Left hindlimb (tissue), 1 donor: ENCODE measurements around the gene CPXM2.
"Not testable (repeated sequence)": the region's sequence is repeated elsewhere in the genome, so short reads cannot be mapped to it uniquely, and the experiment has no call there.

Experiments used
- DNase-seq: peaks from one replicate; pipeline ENCODE4 v3.0.0-alpha.2; 2018

The CPXM2 gene

DNA sequence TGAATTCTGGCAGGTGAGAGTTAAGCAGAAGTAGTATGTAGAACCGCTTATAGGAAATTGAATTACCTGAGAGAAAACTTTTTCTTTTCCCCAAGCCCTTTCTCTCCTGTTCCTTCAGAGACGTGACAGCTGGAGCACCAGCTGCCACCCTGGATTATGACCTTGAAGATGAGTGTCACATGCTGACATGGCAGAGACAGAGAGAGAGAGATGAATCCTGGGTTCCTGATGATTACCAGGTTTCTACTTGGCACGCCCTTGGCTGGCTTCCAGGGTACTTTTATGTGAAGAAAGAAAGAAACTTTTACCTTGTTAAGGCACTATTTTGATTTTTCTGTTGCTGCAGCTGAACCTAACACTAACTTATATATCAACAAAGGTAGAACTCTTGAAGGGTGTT, 125.6 kb downstream of the CPXM2 start:
- DNase-seq, result no peak

- DNase-seq, result no peak
These were observed 129.9 kb downstream of the CPXM2 start for GRCh38 chr10:123761666-123762230.

DNA sequence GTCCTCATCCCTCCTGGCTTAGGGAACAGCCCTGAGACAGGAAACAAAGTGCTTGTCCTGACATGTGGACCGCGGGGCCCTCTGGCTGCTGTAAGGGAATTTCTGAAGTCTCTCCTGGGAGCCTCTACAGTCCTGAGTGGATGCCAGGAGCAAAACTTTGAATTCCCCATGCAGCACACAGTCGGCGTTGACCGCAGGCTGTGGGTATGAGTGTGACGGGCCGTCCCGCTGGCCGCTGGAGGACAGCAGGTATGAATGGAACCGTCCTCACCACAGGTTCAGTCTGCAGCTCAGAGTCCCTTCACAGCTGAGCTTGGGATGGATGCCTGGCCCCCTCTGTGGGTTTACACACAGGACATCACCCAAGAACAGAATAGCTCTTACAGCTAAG, 130.6 kb downstream of the CPXM2 start:
- DNase-seq, result no peak

DNA sequence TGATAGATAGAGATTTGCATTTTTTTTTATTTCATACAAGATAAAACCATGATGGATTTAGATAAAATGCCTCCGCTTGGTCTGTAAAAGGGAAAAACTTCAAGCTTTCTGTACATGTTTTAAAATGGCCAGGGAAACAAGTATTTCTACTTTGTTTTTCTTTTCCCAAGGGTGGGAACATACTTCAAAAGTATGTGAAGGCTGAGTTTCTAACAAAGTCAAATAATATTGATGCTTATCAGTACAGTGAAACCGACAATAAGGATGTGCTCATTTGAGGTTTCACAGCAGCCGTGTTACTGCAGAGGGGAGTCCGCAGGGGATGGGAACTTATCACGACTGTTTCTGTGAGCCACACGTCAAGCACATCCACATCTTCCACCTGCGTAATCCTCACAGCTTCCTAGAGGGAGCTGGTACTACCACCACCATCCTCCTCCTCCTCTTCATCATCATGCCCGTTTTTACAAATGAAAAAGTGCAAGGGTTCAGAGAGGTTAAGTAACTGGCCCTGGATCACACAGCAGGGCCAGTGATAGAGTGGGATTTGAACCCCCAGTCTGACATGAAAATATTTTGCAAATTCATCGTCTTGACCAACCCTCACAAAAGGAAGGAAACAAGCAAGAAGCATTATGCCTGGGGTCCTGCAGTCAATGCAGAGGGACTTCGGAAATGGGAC, 131.1 kb downstream of the CPXM2 start:
- no peak for DNase-seq

- no peak for DNase-seq
These were observed 132.0 kb downstream of the CPXM2 start for GRCh38 chr10:123759501-123760031.

GRCh38 chr10:123759041-123759440, 132.6 kb downstream of the CPXM2 start:
- no peak for DNase-seq

DNA sequence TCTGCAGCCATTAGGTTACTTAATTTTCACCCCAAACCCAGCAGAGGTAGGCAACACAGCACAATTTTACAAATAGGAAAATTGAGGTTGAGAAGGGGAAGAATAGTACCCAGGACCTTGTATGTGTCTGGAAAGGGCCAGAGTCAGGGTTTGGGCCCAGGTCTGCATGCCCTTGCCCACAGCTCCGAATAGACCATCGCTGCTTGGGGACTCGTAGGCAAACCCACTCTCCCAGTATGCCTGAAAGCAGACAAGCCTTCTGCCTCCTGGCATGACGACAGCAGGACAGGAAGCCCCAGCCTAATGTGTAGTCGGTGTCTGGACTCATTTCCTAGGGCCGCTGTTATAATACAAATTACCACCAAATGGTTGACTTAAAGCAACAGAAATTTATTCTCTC, 133.8 kb downstream of the CPXM2 start:
- DNase-seq, result no peak

DNA sequence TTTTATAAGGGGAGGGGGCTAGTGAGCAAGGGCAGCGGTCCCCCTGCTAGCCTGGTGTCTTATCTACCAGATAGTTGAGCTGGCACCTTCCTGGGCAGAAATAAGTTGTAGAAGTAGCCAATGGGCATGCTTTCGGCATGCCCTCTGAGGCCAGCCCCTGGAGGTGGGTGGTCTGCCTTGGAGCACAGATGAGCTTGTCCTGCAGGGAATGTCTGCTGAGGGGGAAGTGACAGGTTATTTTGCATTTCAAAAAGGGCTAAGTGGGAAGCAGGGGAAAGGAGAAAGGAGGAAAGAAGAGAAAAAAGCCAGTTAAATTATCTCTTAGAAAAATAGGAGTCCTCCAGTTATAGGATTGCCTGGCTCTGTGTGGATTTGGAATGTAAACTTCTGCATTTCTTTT, 136.5 kb downstream of the CPXM2 start:
- no peak for DNase-seq

DNA sequence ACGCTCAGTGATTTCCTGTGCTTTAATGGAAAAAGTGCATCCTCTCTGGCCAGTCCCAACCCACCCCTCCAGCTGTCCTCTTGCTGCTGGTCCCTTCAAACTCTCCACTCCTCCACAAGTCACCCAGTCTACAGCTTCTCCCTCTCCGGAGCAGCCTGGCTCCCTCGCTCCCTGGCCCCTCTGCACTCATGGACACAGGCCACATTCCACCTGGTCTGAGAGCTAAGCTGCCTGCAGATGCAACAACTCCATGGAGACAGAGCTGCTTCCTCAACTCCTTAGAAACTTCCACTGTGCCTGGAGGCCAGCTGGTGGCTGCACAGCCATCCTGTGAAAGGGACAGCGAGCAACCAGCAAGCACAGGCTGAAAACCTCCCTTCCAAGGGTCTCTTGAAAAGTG, 137.5 kb downstream of the CPXM2 start:
- no peak for DNase-seq

- no peak for DNase-seq
These were observed 140.1 kb downstream of the CPXM2 start for GRCh38 chr10:123751342-123752134.

- no peak for DNase-seq
These were observed 140.7 kb downstream of the CPXM2 start for GRCh38 chr10:123750901-123751300.

GRCh38 chr10:123748711-123749110, 142.9 kb downstream of the CPXM2 start:
- no peak for DNase-seq

GRCh38 chr10:123747426-123747825, 144.2 kb downstream of the CPXM2 start:
- no peak for DNase-seq

DNA sequence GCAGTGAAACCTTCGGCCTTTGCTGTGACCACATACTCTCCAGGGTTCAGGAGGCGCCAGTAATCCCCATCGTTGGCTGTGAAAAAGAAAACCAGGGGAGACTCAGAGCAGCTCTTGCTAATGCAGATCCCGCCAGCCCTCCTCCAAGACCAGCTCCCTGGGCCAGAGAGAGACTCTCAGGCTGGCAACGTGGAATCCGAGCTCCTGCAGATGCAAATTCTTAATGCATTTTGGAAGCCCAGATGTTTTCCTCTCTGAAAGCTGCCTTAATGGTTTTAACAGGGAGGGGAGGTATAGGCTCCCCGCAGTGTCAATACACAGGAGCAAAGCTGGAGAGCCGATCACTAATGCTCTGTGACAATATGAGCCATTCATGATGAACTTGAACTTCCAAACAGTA, 144.7 kb downstream of the CPXM2 start:
- no peak for DNase-seq

- no peak for DNase-seq
These were observed 145.1 kb downstream of the CPXM2 start for GRCh38 chr10:123746520-123746919.

DNA sequence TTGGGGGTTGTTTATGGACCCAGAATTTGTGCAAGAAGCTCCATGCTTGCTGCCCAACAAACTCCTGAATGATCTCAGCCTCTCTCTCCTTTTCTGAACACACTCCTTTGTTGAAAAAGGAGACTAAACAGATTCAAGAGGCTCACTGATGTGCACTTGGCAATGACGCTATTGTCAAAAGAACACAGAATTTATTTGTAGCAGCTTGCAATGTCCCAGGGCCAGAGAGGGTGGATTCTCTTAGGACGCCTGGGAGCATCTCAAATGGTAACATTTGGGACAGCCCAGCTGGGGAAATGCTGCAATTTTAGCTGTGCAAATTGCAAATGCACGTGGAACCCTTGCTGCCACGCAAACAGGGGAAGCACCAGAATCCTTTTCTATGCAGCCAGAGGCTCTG, 145.5 kb downstream of the CPXM2 start:
- no peak for DNase-seq

GRCh38 chr10:123744224-123744536, 147.4 kb downstream of the CPXM2 start:
- DNase-seq, result no peak

GRCh38 chr10:123743441-123744223, 148.0 kb downstream of the CPXM2 start:
- no peak for DNase-seq

DNA sequence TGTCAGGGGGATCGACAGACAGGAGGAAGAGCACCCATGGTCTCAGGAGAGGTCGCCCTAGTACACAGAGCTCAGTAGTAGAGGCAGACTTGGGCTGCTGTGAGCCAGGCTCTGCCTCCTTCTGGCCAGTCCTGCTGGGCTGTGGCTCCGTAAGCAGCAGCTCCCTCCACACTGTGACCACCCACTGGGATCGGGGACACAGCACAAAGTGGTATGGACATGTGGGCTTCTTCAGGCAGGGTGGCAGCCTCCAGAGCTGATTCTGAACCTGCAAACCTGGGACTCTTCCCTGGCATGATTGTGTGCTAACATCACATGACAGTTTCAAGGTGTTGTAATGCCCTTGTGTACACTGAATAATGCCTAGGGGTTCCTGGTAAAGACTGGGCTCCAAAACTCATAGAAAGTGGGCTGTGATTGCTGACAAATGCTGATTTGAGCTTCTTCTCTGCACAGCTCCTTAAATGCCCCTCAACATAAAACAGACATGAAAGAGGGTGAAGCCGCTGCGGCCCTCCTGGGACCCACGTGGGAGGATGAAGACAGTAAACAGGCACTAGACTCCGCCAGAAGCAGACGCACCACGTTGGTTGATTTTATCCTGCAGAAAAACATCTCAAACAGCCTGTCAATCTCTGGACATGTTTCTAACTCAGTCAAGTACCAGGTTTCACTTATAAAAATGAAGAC, 148.7 kb downstream of the CPXM2 start:
- no peak for DNase-seq

DNA sequence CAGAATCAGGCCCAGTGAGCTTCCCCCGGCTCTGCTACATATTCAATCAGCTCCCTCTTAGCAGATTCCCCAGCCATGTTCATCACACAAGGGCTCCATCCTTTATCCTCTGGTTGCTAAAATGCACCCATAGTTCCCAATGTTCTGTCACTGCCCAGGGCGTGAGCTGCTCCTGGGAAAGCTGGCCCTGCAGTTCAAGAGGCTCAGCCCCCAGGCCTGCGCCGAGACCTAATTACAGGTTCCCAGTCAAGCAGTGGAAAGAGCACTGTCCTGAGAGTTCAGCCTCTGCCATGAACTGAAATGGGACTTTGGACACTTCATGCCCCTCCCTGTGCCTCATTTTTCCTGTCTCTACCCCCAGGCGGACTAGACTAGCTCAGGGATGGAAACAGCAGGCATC, 149.9 kb downstream of the CPXM2 start:
- DNase-seq, result no peak

DNA sequence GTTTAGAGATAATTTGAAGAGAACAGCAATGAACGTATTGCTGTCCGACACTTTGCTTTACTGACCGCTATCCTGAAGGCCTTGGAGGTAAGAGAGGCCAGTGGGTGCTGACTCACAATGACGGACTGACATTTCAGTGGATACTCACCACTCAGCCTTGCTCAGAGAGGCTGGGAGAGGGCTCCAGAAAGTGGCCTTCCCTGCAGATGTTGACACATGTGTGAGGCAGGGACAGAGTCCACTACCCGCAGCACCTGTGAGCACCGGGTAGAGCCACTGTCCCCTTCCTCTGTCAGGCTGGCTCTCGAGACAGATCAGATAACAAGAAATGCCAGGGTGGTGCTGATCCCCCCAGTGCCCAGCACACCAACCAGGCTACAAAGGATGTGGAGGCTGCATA, 150.5 kb downstream of the CPXM2 start:
- DNase-seq, result no peak

DNA sequence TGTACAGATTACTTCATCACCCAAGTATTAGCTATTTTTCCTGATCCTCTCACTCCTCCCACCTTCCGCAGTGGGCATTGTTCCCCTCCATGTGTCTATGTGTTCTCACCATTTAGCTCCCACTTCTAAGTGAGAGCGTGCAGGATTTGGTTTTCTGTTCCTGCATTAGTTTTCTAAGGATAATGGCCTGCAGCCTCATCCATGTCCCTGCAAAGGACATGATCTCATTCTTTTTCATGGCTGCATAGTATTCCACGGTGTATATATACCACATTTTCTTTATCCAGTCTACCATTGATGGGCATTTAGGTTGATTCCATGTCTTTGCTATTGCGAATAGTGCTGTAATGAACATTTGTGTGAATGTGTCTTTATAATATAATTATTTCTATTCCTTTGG, 154.7 kb downstream of the CPXM2 start:
- not testable (repeated sequence) for DNase-seq

DNA sequence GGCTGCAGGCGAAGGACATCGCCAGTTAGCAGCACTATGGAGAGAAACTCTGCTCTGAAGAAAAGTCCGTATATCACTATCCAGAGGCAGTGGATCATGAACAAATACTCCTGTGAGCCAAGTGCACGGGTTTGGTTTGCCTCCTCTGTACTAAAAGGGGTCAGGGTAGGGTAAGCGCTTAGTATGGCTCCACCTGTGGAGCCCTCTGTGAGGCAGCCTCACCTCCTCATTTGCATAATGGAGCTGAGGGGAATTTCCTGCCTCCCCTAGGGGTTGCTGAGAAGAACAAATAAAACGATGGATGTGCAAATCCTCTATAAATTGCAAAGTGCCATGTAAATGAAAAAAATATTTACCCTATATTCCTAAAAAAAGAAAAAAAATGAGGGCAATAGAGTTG, 162.1 kb downstream of the CPXM2 start:
- no peak for DNase-seq
